Uterus (tissue), 2 donors: ENCODE measurements around the gene CDH24.

ENCODE experiments used
- CTCF ChIP-seq, 4 experiments: fragments of 200-600 bp in 2 of 4; fragments of 450-650 bp in 2 of 4; sonication (generic) in 2 of 4; IDR thresholded peaks; one replicate each; pipeline ENCODE4 v1.5.1; 2016 to 2019; ENCODE audit warnings: antibody characterized with exemption in 4 of 4, mild to moderate bottlenecking in 2 of 4, moderate library complexity in 1 of 4
- POLR2A ChIP-seq, 2 donors: fragments of 450-650 bp; IDR thresholded peaks; one replicate each; pipeline ENCODE4 v1.6.1; 2016; ENCODE audit warnings: antibody characterized with exemption in 2 of 2, mild to moderate bottlenecking in 1 of 2, moderate library complexity in 1 of 2

GRCh38 chr14:23068789-23069412, 11.6 kb upstream of the CDH24 start:
- TF ChIP-seq CTCF (IDR thresholded peaks at IDR 0.05) (peak; percentile 97 to 99 (median 98)), POLR2A (IDR thresholded peaks at IDR 0.05) (no peak)
